H9 (cell line): ENCODE results near the gene NDUFA6. TPM values are rescaled to one million over a fixed set of nuclear protein-coding genes. Genes with fewer than 3 reads are reported as not detected.

Source experiments
- DNase-seq: peaks from one replicate; pipeline ENCODE4 v3.0.0-alpha.2; 2017
- H2AFZ ChIP-seq: one replicate; pipeline ENCODE4 v1.6.1; 2013; ENCODE audit warnings: mild to moderate bottlenecking, low read length, control low read depth, moderate library complexity
- H2AK5ac ChIP-seq: 2 replicates; pipeline ENCODE4 v1.6.1; 2013; ENCODE audit warnings: low read length, control low read depth, mixed read lengths; ENCODE audit not compliant: insufficient read length
- H2BK120ac ChIP-seq: one replicate; pipeline ENCODE4 v1.6.1; 2013; ENCODE audit warnings: low read depth, mild to moderate bottlenecking, low read length, control low read depth, inconsistent platforms; ENCODE audit not compliant: poor library complexity, severe bottlenecking
- H2BK12ac ChIP-seq: 2 replicates; pipeline ENCODE4 v1.6.1; 2013; ENCODE audit warnings: low read length, control low read depth, mixed read lengths, low read depth; ENCODE audit not compliant: insufficient read length
- H2BK15ac ChIP-seq: 2 replicates; pipeline ENCODE4 v1.6.1; 2013; ENCODE audit warnings: low read depth, low read length, control low read depth
- H2BK20ac ChIP-seq: one replicate; pipeline ENCODE4 v1.6.1; 2013; ENCODE audit warnings: low read depth, mild to moderate bottlenecking, low read length, control low read depth, inconsistent platforms; ENCODE audit not compliant: poor library complexity, severe bottlenecking
- H2BK5ac ChIP-seq: 2 replicates; pipeline ENCODE4 v1.6.1; 2013; ENCODE audit warnings: low read length, control low read depth, mixed read lengths; ENCODE audit not compliant: insufficient read length
- H3K14ac ChIP-seq: 2 replicates; pipeline ENCODE4 v1.6.1; 2013; ENCODE audit warnings: low read length, control low read depth; ENCODE audit not compliant: insufficient read depth
- H3K18ac ChIP-seq: 2 replicates; pipeline ENCODE4 v1.6.1; 2013; ENCODE audit warnings: low read depth, mild to moderate bottlenecking, mixed read lengths, low read length, control low read depth; ENCODE audit not compliant: insufficient read length
- H3K23ac ChIP-seq: 2 replicates; pipeline ENCODE4 v1.6.1; 2013; ENCODE audit warnings: low read length, control low read depth, mixed read lengths, low read depth; ENCODE audit not compliant: insufficient read length
- H3K23me2 ChIP-seq: 2 replicates; pipeline ENCODE4 v1.6.1; 2013; ENCODE audit warnings: low read depth, mild to moderate bottlenecking, mixed read lengths, low read length, control low read depth; ENCODE audit not compliant: insufficient read length, poor library complexity, severe bottlenecking
- H3K27ac ChIP-seq: 2 replicates; pipeline ENCODE4 v1.5.1; 2013; ENCODE audit warnings: low read length, control low read depth, mixed read lengths, low read depth; ENCODE audit not compliant: insufficient read length
- H3K27me3 ChIP-seq: 2 replicates; pipeline ENCODE4 v1.6.1; 2013; ENCODE audit warnings: low read length, control low read depth, inconsistent platforms; ENCODE audit not compliant: insufficient read depth
- H3K4ac ChIP-seq: 2 replicates; pipeline ENCODE4 v1.6.1; 2013; ENCODE audit warnings: low read depth, mild to moderate bottlenecking, control low read depth, inconsistent platforms, low read length, moderate library complexity
- H3K4me1 ChIP-seq: 2 replicates; pipeline ENCODE4 v1.6.1; 2013; ENCODE audit warnings: low read length, control low read depth, inconsistent platforms; ENCODE audit not compliant: insufficient read depth
- H3K4me2 ChIP-seq: 2 replicates; pipeline ENCODE4 v1.6.1; 2013; ENCODE audit warnings: low read length, control low read depth, mixed read lengths; ENCODE audit not compliant: insufficient read length, insufficient read depth
- H3K56ac ChIP-seq: 2 replicates; pipeline ENCODE4 v1.6.1; 2013; ENCODE audit warnings: low read depth, mild to moderate bottlenecking, mixed read lengths, low read length, control low read depth; ENCODE audit not compliant: insufficient read length
- H3K79me1 ChIP-seq: 2 replicates; pipeline ENCODE4 v1.6.1; 2013; ENCODE audit warnings: low read depth, mild to moderate bottlenecking, moderate library complexity, low read length, control low read depth, inconsistent platforms; ENCODE audit not compliant: insufficient read depth, poor library complexity, severe bottlenecking
- H3K79me2 ChIP-seq: 2 replicates; pipeline ENCODE4 v1.6.1; 2013; ENCODE audit warnings: low read length, control low read depth, inconsistent platforms; ENCODE audit not compliant: insufficient read depth
- H3K9ac ChIP-seq: 2 replicates; pipeline ENCODE4 v1.6.1; 2013; ENCODE audit warnings: low read length, control low read depth, mixed read lengths; ENCODE audit not compliant: insufficient read length; ENCODE audit errors: extremely low read depth
- H3K9me3 ChIP-seq: one replicate; pipeline ENCODE4 v1.6.1; 2013; ENCODE audit warnings: low read depth, low read length, inconsistent platforms; ENCODE audit not compliant: control insufficient read depth
- H3T11ph ChIP-seq: one replicate; pipeline ENCODE4 v1.6.1; 2013; ENCODE audit warnings: mild to moderate bottlenecking, low read length, control low read depth, inconsistent platforms
- H4K20me1 ChIP-seq: one replicate; pipeline ENCODE4 v1.6.1; 2013; ENCODE audit not compliant: control insufficient read depth, insufficient read length, insufficient read depth
- H4K5ac ChIP-seq: 2 replicates; pipeline ENCODE4 v1.6.1; 2013; ENCODE audit warnings: low read depth, mild to moderate bottlenecking, mixed read lengths, low read length, control low read depth; ENCODE audit not compliant: insufficient read length
- H4K8ac ChIP-seq: replicated peaks from 2 replicates; pipeline ENCODE4 v1.6.1; 2013; ENCODE audit warnings: low read length, control low read depth, mixed read lengths, low read depth; ENCODE audit not compliant: insufficient read length
- H4K91ac ChIP-seq: 2 replicates; pipeline ENCODE4 v1.6.1; 2013; ENCODE audit warnings: low read depth, mild to moderate bottlenecking, moderate library complexity, mixed read lengths, low read length, control low read depth; ENCODE audit not compliant: insufficient read length
- H3K27ac Mint-ChIP-seq, 3 experiments: 2 replicates in 2 of 3; 3 replicates in 1 of 3; pipeline ENCODE4 v1.8.0; 2020 to 2021; ENCODE audit warnings: mixed read lengths in 3 of 3, mild to moderate bottlenecking in 1 of 3, moderate library complexity in 1 of 3
- H3K27me3 Mint-ChIP-seq: 2 replicates; pipeline ENCODE4 v1.8.0; 2021; ENCODE audit warnings: low read depth, mild to moderate bottlenecking, moderate library complexity, mixed read lengths
- H3K36me3 Mint-ChIP-seq, 3 experiments: 2 replicates in 2 of 3; 3 replicates in 1 of 3; pipeline ENCODE4 v1.8.0; 2020 to 2021; ENCODE audit warnings: low read depth in 3 of 3, mixed read lengths in 3 of 3; ENCODE audit not compliant: insufficient read depth in 1 of 3
- H3K4me1 Mint-ChIP-seq, 2 experiments: 2 replicates each; pipeline ENCODE4 v1.8.0; 2020; ENCODE audit warnings: mixed read lengths in 2 of 2
- H3K4me3 Mint-ChIP-seq, 2 experiments: 2 replicates in 1 of 2; 3 replicates in 1 of 2; pipeline ENCODE4 v1.8.0; 2020 to 2021; ENCODE audit warnings: mild to moderate bottlenecking in 2 of 2, mixed read lengths in 2 of 2, moderate library complexity in 1 of 2
- H3K9me3 Mint-ChIP-seq, 2 experiments: 2 replicates in 1 of 2; 3 replicates in 1 of 2; pipeline ENCODE4 v1.8.0; 2020; ENCODE audit warnings: mild to moderate bottlenecking in 2 of 2, mixed read lengths in 2 of 2, moderate library complexity in 1 of 2
- CTCF ChIP-seq: fragments of 200-600 bp; sonication (generic); conservative IDR thresholded peaks from 3 replicates; pipeline ENCODE4 v1.8.0; 2021; ENCODE audit warnings: antibody characterized with exemption, mild to moderate bottlenecking
- WGBS: extraction: QIAGEN DNeasy Blood & Tissue Kit; methylation state at CpG from one replicate; pipeline ENCODE4 v1.1.7; 2013; ENCODE audit warnings: missing lambda C conversion rate, low lambda C conversion rate, mixed read lengths; ENCODE audit not compliant: insufficient read length; ENCODE audit errors: extremely low coverage; 5-methylcytosine and 5-hydroxymethylcytosine counted together
- total RNA-seq: library from RNA; stranded (reverse); gene quantifications from 2 replicates; pipeline ENCODE4 v1.2.1, GENCODE V29; 2021

The NDUFA6 gene
- total RNA-seq, 1 experiment from 2014 or later = 91.7 TPM

GRCh38 chr22:42078469-42079318 is 11.9 kb downstream of the NDUFA6 start:
- no peak overlapping the region for H3K56ac ChIP-seq
- H3K23ac ChIP-seq = no peak overlapping the region
- no peak overlapping the region for H2AK5ac ChIP-seq
- Mint-ChIP-seq H3K4me1 (peaks cover 16 to 20% of the 10 kb centered on the region in 2 experiments; a peak in 3 of 4 replicates), H3K9me3 (no peaks in the 10 kb centered on the region; a peak in 1 of 5 replicates), H3K4me3 (peak overlapping the region; percentile 89 to 90), H3K36me3 (peaks cover 5 to 16% (median 8%) of the 10 kb centered on the region in 3 experiments; a peak in 6 of 7 replicates), H3K27me3 (no peaks in the 10 kb centered on the region; the same call in 1 of the 2 replicates), H3K27ac (peak overlapping the region; percentile 77 to 86 (median 84); a peak in 4 of 7 replicates)
- H3K9me3 ChIP-seq = no peaks in the 10 kb centered on the region
- H4K20me1 ChIP-seq = no peaks in the 10 kb centered on the region
- no peak overlapping the region for H4K91ac ChIP-seq
- TF ChIP-seq CTCF = no peak
- no peaks in the 10 kb centered on the region for H3K79me2 ChIP-seq
- no peak overlapping the region for H2BK5ac ChIP-seq
- H2AFZ ChIP-seq = no peak overlapping the region
- H3K4ac ChIP-seq = no peak overlapping the region
- peaks cover 6% of the 10 kb centered on the region for H3K23me2 ChIP-seq
- DNase-seq = peak; percentile 47
- H3K27ac ChIP-seq = no peak overlapping the region
- no peaks in the 10 kb centered on the region for H3K4me1 ChIP-seq
- no peaks in the 10 kb centered on the region for H3K27me3 ChIP-seq
- H3K4me2 ChIP-seq = peak overlapping the region; percentile 85
- H2BK120ac ChIP-seq = no peak overlapping the region
- no peak overlapping the region for H3T11ph ChIP-seq
- H3K79me1 ChIP-seq = no peaks in the 10 kb centered on the region
- peak overlapping the region; percentile 4; the same call in 1 of the 2 replicates for H2BK15ac ChIP-seq
- H3K14ac ChIP-seq = peak overlapping the region; percentile 96
- no peak overlapping the region for H4K5ac ChIP-seq
- peak overlapping the region; percentile 47 for H3K18ac ChIP-seq
- H3K9ac ChIP-seq = peak overlapping the region; percentile 60
- no peak overlapping the region for H2BK20ac ChIP-seq
- H2BK12ac ChIP-seq = no peak overlapping the region
- no CpG with 5 or more reads among the region's 24 CpGs for WGBS
- no peak overlapping the region for H4K8ac ChIP-seq
